HepG2 (cell line): Measurements from ENCODE around the gene ATXN1L. TPM values are rescaled to one million over a fixed set of nuclear protein-coding genes. Genes with fewer than 3 reads are reported as not detected.

Experiments
- CEBPB ChIP-seq: IDR thresholded peaks from 2 replicates; pipeline ENCODE4 v1.6.1; 2011; ENCODE audit warnings: low read depth, low read length, improper control_type of control experiment, borderline replicate concordance
- FOSL1 ChIP-seq: sonication (generic); formaldehyde crosslinking; IDR thresholded peaks from 2 replicates; pipeline ENCODE4 v1.9.0; 2021; ENCODE audit warnings: missing genetic modification reagents, borderline replicate concordance
- FOXM1 ChIP-seq: sonication (generic); formaldehyde crosslinking; IDR thresholded peaks from 2 replicates; pipeline ENCODE4 v1.5.0; 2020; ENCODE audit warnings: missing genetic modification reagents
- HHEX ChIP-seq: IDR thresholded peaks from 2 replicates; pipeline ENCODE4 v1.6.1; 2016; ENCODE audit warnings: control low read depth
- HMGA1 ChIP-seq: sonication (generic); formaldehyde crosslinking; conservative IDR thresholded peaks from 2 replicates; pipeline ENCODE4 v1.4.0; 2020; ENCODE audit warnings: missing genetic modification reagents
- MLLT10 ChIP-seq: sonication (generic); formaldehyde crosslinking; IDR thresholded peaks from 2 replicates; pipeline ENCODE4 v1.4.0; 2020; ENCODE audit warnings: missing genetic modification reagents
- NAIF1 ChIP-seq: sonication (generic); formaldehyde crosslinking; IDR thresholded peaks from 2 replicates; pipeline ENCODE4 v1.5.0; 2020; ENCODE audit warnings: mild to moderate bottlenecking, missing genetic modification reagents, borderline replicate concordance
- NFE2L1 ChIP-seq: sonication (generic); formaldehyde crosslinking; IDR thresholded peaks from 2 replicates; pipeline ENCODE4 v1.4.0; 2020; ENCODE audit warnings: missing genetic modification reagents, mild to moderate bottlenecking, borderline replicate concordance
- PHF21A ChIP-seq: sonication (generic); formaldehyde crosslinking; IDR thresholded peaks from 2 replicates; pipeline ENCODE4 v1.5.0; 2020; ENCODE audit warnings: mild to moderate bottlenecking, missing genetic modification reagents
- RBAK ChIP-seq: sonication (generic); formaldehyde crosslinking; IDR thresholded peaks from 2 replicates; pipeline ENCODE4 v1.5.1; 2020; ENCODE audit warnings: mild to moderate bottlenecking, missing genetic modification reagents
- SATB2 ChIP-seq: sonication (generic); formaldehyde crosslinking; IDR thresholded peaks from 2 replicates; pipeline ENCODE4 v1.5.0; 2020; ENCODE audit warnings: missing genetic modification reagents
- ZBTB20 ChIP-seq: sonication (generic); formaldehyde crosslinking; IDR thresholded peaks from 2 replicates; pipeline ENCODE4 v1.8.1; 2023; ENCODE audit warnings: missing genetic modification reagents, low read depth, mild to moderate bottlenecking, borderline replicate concordance
- ZFP36L2 ChIP-seq: sonication (generic); formaldehyde crosslinking; IDR thresholded peaks from 2 replicates; pipeline ENCODE4 v1.4.0; 2020; ENCODE audit warnings: missing genetic modification reagents
- ZFP37 ChIP-seq: sonication (generic); formaldehyde crosslinking; IDR thresholded peaks from 2 replicates; pipeline ENCODE4 v1.4.0; 2020; ENCODE audit warnings: missing genetic modification reagents, borderline replicate concordance
- ZNF124 ChIP-seq: sonication (generic); formaldehyde crosslinking; IDR thresholded peaks from 2 replicates; pipeline ENCODE4 v1.4.0; 2020; ENCODE audit warnings: missing genetic modification reagents
- ZNF143 ChIP-seq: sonication (generic); formaldehyde crosslinking; IDR thresholded peaks from 2 replicates; pipeline ENCODE4 v1.4.0; 2020; ENCODE audit warnings: missing genetic modification reagents
- ZNF383 ChIP-seq: sonication (generic); formaldehyde crosslinking; IDR thresholded peaks from 2 replicates; pipeline ENCODE4 v1.4.0; 2020; ENCODE audit warnings: missing genetic modification reagents, mild to moderate bottlenecking, borderline replicate concordance
- ZNF510 ChIP-seq: sonication (generic); formaldehyde crosslinking; IDR thresholded peaks from 2 replicates; pipeline ENCODE4 v1.4.0; 2020; ENCODE audit warnings: low read depth, mild to moderate bottlenecking, missing genetic modification reagents
- ZNF550 ChIP-seq: sonication (generic); formaldehyde crosslinking; IDR thresholded peaks from 2 replicates; pipeline ENCODE4 v1.4.0; 2020; ENCODE audit warnings: mild to moderate bottlenecking, missing genetic modification reagents, borderline replicate concordance
- ZNF850 ChIP-seq: sonication (generic); formaldehyde crosslinking; conservative IDR thresholded peaks from 2 replicates; pipeline ENCODE4 v1.9.0; 2021; ENCODE audit warnings: mild to moderate bottlenecking, missing genetic modification reagents
- ZSCAN21 ChIP-seq: sonication (generic); formaldehyde crosslinking; IDR thresholded peaks from 2 replicates; pipeline ENCODE4 v1.8.0; 2022; ENCODE audit warnings: mild to moderate bottlenecking, missing genetic modification reagents, moderate library complexity, borderline replicate concordance
- polyA plus RNA-seq, 8 experiments: library from polyadenylated mRNA; depleted of rRNA in 3 of 8; stranded (reverse) in 7 of 8; unstranded in 1 of 8; fragments of >200 nt; fragmentation: Illumina TruSeq in 4 of 8; extraction: Trizol in 4 of 8; gene quantifications; 2 replicates each; pipeline versions ENCODE4 v1.2.1 to v1.2.3, GENCODE V29; 2011 to 2016; ENCODE audit warnings: low read depth in 4 of 8, missing spikeins in 1 of 8, mixed read lengths in 1 of 8; ENCODE audit not compliant: insufficient read depth in 1 of 8
- total RNA-seq, 5 experiments: library from RNA; depleted of rRNA; stranded (reverse); fragments of >200 nt; fragmentation: Illumina TruSeq; extraction: Trizol; gene quantifications; 2 replicates each; pipeline ENCODE4 v1.2.3, GENCODE V29; 2016; ENCODE audit warnings: low read depth in 1 of 5
- TF ChIP-seq, protein P1 (sequence below): sonication (generic); formaldehyde crosslinking; IDR thresholded peaks from 2 replicates; pipeline ENCODE4 v1.4.0; 2020; ENCODE audit warnings: missing genetic modification reagents
- TF ChIP-seq, protein P2 (sequence below): sonication (generic); formaldehyde crosslinking; IDR thresholded peaks from 2 replicates; pipeline ENCODE4 v1.4.0; 2020; ENCODE audit warnings: missing genetic modification reagents
- TF ChIP-seq, protein P3 (sequence below): sonication (generic); formaldehyde crosslinking; IDR thresholded peaks from 2 replicates; pipeline ENCODE4 v1.4.0; 2020; ENCODE audit warnings: mild to moderate bottlenecking, missing genetic modification reagents, borderline replicate concordance
- TF ChIP-seq, protein P4 (sequence below): sonication (generic); formaldehyde crosslinking; IDR thresholded peaks from 2 replicates; pipeline ENCODE4 v1.4.0; 2020; ENCODE audit warnings: low read depth, mild to moderate bottlenecking, missing genetic modification reagents

ATXN1L gene
- total and polyA plus RNA-seq, 2 of the 13 experiments (the other 11 are each of a cell fraction or from before 2014, with no cell fraction given): 20.0 to 22.4 TPM

DNA sequence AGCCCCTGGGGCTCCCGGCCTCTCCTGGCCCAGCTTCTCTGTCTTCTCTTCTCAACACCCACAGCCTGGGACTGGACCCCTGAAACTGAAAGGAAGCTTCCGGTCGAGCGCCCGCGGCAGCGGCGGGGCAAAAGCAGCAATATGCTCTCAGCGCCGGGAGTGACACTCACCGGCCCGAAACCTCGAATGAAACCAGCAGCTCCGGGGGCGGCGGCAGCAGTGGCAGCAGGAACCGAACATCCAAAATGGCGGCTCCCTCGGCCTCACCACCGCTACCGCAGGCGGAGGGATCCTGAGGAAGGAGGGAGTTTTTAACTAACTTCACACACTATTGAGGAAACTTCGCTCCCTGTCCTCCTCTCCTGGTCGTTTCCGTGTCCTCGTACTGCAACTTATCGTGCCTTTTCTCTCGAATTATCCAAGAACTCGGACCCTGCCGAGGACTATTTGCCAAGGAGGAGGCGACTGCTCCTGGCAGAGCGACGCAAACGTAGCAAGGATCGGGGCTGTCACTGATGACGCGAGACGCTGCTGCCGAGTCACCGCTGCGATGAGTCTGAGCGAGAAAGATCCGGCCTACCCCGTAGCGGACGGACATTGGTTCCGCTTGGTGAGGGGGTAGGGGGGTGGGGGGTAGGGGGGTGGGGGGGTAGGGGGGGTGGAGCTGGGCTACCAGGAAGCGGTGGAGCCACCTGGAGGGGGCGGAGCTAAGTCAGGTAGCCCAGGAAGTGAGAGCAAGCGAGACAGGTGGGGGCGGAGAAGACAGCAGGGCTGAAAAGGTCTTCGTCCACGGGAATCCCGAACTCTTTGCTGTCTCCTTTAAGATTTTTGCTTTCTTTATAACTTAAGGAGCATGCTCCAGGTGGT, 37.0 kb upstream of the ATXN1L start, which contains the start of gene AP1G1 (continued):
- TF ChIP-seq PHF21A (CRISPR knock-in tag): peak; percentile 92
- TF ChIP-seq, protein P1, sequence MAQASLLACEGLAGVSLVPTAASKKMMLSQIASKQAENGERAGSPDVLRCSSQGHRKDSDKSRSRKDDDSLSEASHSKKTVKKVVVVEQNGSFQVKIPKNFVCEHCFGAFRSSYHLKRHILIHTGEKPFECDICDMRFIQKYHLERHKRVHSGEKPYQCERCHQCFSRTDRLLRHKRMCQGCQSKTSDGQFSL (CRISPR knock-in tag): peak; percentile 98
- peak; percentile 58; the same call in 1 of the 2 replicates for TF ChIP-seq ZNF143 (CRISPR knock-in tag)
- TF ChIP-seq ZNF383: no peak
- TF ChIP-seq ZNF850 (CRISPR knock-in tag): no peak
- peak; percentile 84 for TF ChIP-seq NFE2L1
- TF ChIP-seq, protein P2, sequence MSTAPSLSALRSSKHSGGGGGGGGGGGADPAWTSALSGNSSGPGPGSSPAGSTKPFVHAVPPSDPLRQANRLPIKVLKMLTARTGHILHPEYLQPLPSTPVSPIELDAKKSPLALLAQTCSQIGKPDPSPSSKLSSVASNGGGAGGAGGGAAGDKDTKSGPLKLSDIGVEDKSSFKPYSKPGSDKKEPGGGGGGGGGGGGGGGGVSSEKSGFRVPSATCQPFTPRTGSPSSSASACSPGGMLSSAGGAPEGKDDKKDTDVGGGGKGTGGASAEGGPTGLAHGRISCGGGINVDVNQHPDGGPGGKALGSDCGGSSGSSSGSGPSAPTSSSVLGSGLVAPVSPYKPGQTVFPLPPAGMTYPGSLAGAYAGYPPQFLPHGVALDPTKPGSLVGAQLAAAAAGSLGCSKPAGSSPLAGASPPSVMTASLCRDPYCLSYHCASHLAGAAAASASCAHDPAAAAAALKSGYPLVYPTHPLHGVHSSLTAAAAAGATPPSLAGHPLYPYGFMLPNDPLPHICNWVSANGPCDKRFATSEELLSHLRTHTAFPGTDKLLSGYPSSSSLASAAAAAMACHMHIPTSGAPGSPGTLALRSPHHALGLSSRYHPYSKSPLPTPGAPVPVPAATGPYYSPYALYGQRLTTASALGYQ (CRISPR knock-in tag): peak; percentile 70; the same call in 1 of the 2 replicates
- TF ChIP-seq ZBTB20 (CRISPR knock-in tag): peak; percentile 25; the same call in 1 of the 2 replicates
- no peak for TF ChIP-seq HMGA1 (CRISPR knock-in tag)
- TF ChIP-seq ZFP37 (CRISPR knock-in tag): 0 out of 2 replicates have a peak, but pooled peaks have one; percentile 56
- TF ChIP-seq, protein P3, sequence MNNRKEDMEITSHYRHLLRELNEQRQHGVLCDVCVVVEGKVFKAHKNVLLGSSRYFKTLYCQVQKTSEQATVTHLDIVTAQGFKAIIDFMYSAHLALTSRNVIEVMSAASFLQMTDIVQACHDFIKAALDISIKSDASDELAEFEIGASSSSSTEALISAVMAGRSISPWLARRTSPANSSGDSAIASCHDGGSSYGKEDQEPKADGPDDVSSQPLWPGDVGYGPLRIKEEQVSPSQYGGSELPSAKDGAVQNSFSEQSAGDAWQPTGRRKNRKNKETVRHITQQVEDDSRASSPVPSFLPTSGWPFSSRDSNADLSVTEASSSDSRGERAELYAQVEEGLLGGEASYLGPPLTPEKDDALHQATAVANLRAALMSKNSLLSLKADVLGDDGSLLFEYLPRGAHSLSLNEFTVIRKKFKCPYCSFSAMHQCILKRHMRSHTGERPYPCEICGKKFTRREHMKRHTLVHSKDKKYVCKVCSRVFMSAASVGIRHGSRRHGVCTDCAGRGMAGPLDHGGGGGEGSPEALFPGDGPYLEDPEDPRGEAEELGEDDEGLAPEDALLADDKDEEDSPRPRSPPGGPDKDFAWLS: no peak
- TF ChIP-seq NAIF1 (CRISPR knock-in tag): 0 out of 2 replicates have a peak, but pooled peaks have one; percentile 70
- TF ChIP-seq HHEX: no peak
- TF ChIP-seq FOXM1: no peak
- TF ChIP-seq ZNF510: no peak; the same call in 1 of the 2 replicates
- TF ChIP-seq CEBPB: no peak
- TF ChIP-seq MLLT10 (CRISPR knock-in tag): no peak
- TF ChIP-seq RBAK (CRISPR knock-in tag): peak; percentile 29; the same call in 1 of the 2 replicates
- TF ChIP-seq ZFP36L2 (CRISPR knock-in tag): no peak; the same call in 1 of the 2 replicates
- TF ChIP-seq ZNF124 (CRISPR knock-in tag): peak; percentile 93
- no peak for TF ChIP-seq ZNF550 (CRISPR knock-in tag)
- TF ChIP-seq, protein P4, sequence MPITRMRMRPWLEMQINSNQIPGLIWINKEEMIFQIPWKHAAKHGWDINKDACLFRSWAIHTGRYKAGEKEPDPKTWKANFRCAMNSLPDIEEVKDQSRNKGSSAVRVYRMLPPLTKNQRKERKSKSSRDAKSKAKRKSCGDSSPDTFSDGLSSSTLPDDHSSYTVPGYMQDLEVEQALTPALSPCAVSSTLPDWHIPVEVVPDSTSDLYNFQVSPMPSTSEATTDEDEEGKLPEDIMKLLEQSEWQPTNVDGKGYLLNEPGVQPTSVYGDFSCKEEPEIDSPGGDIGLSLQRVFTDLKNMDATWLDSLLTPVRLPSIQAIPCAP: no peak
- TF ChIP-seq SATB2 (CRISPR knock-in tag): peak; percentile 63; the same call in 1 of the 2 replicates
- peak; percentile 19; the same call in 1 of the 2 replicates for TF ChIP-seq ZSCAN21
- TF ChIP-seq FOSL1 (CRISPR knock-in tag): no peak
